Fibroblast of lung (primary cell): ENCODE data around the gene CDYL.

Source experiments
- CTCF ChIP-seq, 2 donors: IDR thresholded peaks in 1 of 2; conservative IDR thresholded peaks in 1 of 2; 1 replicate in 1 of 2; 2 replicates in 1 of 2; pipeline ENCODE4 v1.5.1; 2011 to 2012; ENCODE audit warnings: low read length in 2 of 2, control low read depth in 1 of 2, inconsistent platforms in 1 of 2, low read depth in 1 of 2, mild to moderate bottlenecking in 1 of 2
- EZH2 ChIP-seq: IDR thresholded peaks from 2 replicates; pipeline ENCODE4 v1.5.1; 2012; ENCODE audit warnings: low read length, control low read depth, mild to moderate bottlenecking; ENCODE audit errors: missing control alignments

- TF ChIP-seq CTCF (conservative IDR thresholded peaks at IDR 0.05 in 1 of 2, IDR thresholded peaks at IDR 0.05 in 1 of 2; ENCODE audit: low read depth in 1 of 2, low read length in 2 of 2) (no peak), EZH2 (no peak)
Observed at GRCh38 chr6:4851035-4851434, 74.8 kb downstream of the CDYL start.
